GM15510 (cell line): ENCODE data around the gene ACSS3.

Source experiments
- POLR2A ChIP-seq: IDR thresholded peaks from 3 replicates; pipeline ENCODE4 v1.6.1; 2011; ENCODE audit warnings: borderline replicate concordance; ENCODE audit not compliant: insufficient read length; ENCODE audit errors: extremely low read depth

ACSS3 gene

GRCh38 chr12:81294325-81295190 is 216.7 kb downstream of the ACSS3 start:
- TF ChIP-seq POLR2A, result no peak

- no peak for TF ChIP-seq POLR2A
Observed at GRCh38 chr12:81295251-81295650, 217.4 kb downstream of the ACSS3 start.

DNA sequence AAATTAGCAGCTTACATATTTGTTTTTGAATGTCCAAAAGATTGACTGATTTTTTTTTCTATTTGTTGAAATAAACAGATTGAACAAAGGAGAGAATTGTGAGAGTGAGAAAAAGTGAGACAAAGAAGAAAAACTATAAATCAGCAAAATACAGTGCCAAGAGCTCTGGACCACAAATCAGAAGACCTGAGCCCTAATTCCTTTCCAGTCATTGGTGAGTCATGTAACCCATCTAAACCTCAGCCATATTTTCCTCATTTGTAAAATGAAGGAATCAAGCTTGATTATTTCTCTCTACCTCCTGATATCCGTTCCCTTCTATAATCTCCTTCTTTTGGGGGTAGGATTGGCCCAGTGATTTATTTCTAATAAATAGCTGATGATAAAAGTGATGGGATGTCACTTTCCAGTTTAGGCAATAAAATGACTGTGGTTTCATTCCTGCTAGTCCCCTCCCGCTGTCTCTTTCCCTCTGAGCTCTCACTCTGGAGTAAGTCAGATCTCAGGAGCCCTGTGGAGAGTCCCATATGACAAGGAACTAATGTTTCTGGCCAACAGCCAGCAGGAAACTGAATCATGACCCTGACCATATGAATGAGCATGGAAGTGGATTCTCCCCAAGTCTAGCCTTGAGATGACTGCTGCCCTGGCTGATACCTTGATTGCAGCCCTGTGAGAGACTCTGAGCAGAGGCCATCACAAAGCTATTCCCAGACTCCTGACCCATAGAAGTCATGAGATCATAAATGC is 218.9 kb downstream of the ACSS3 start:
- no peak for TF ChIP-seq POLR2A

- no peak for TF ChIP-seq POLR2A
Observed at GRCh38 chr12:81297601-81298000, 219.7 kb downstream of the ACSS3 start.

- no peak for TF ChIP-seq POLR2A
Observed at GRCh38 chr12:81300454-81300853, 222.6 kb downstream of the ACSS3 start.

DNA sequence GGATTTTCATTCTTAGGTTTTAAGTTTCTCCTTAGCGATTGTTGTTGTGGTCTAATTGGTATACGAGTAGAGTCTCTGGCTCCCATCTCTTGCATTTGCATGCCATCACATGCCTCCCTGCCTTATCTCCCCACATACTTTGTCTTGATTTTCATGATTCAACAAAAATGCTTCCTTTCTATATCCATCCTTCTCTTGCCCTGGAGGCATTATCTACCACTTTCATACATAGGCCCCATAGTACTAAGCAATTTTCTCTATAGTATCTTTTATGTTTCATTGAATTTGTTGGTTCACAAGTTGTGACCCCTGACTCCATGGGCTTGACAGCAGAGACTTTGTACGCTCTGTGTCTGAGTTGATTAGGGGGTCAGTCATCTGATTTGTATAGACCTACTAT is 226.1 kb downstream of the ACSS3 start:
- no peak for TF ChIP-seq POLR2A
